ENCODE measurements around the gene CBX5. TPM values are rescaled to one million over a fixed set of nuclear protein-coding genes. Genes with fewer than 3 reads are reported as not detected.

The CBX5 gene
- total and polyA plus RNA-seq, 2 donors (not counting 1 experiment from before 2014, with no cell fraction given) = 27.7 to 64.0 TPM

- no peaks in the 10 kb centered on the region for H4K20me1 ChIP-seq (ENCODE audit: control insufficient read depth, extremely low read depth, insufficient read depth, low read length)
- H3K4me3 ChIP-seq (replicated peaks in 1 of 4; ENCODE audit: control extremely low read depth in 1 of 4, insufficient read depth in 1 of 4, low read depth in 3 of 4, low read length in 4 of 4) = peak overlapping the region in 3 of 4 experiments; percentile 9 to 36 (median 9)
- H2AFZ ChIP-seq (ENCODE audit: low read length) = peak overlapping the region; percentile 19
- peaks cover 2% of the 10 kb centered on the region for H3K4me1 ChIP-seq (ENCODE audit: control insufficient read depth, extremely low read depth, insufficient read depth, low read length)
- no peaks in the 10 kb centered on the region for H3K79me2 ChIP-seq (ENCODE audit: control insufficient read depth, insufficient read depth, low read length)
- peaks cover 9% of the 10 kb centered on the region for H3K27me3 ChIP-seq (ENCODE audit: control insufficient read depth, insufficient read depth, low read length)
- TF ChIP-seq EZH2 (IDR thresholded peaks at IDR 0.05; ENCODE audit: low read length, missing control alignments) (no peak), CTCF (conservative IDR thresholded peaks at IDR 0.05 in 1 of 2, IDR thresholded peaks at IDR 0.05 in 1 of 2; ENCODE audit: low read depth in 1 of 2, low read length in 2 of 2) (peak; percentile 84)
- peak overlapping the region; percentile 77 for H3K4me2 ChIP-seq (ENCODE audit: extremely low read depth, insufficient read depth, low read length)
- H3K27ac ChIP-seq (ENCODE audit: insufficient read depth, low read length) = no peak overlapping the region
- H3K9me3 ChIP-seq (ENCODE audit: control insufficient read depth, insufficient read depth, low read depth, low read length) = no peaks in the 10 kb centered on the region
- peak; percentile 78 to 87 for DNase-seq (ENCODE audit: low read depth in 2 of 2)
- H3K9ac ChIP-seq (ENCODE audit: insufficient read depth, low read length) = no peak overlapping the region
- H3K36me3 ChIP-seq (ENCODE audit: control insufficient read depth, insufficient read depth, low read length) = no peaks in the 10 kb centered on the region
Measured at GRCh38 chr12:54214553-54215406, 65.1 kb downstream of the CBX5 start.

- Histone ChIP-seq H4K20me1 (ENCODE audit: control insufficient read depth, extremely low read depth, insufficient read depth, low read length) (no peaks in the 10 kb centered on the region), H3K36me3 (ENCODE audit: control insufficient read depth, insufficient read depth, low read length) (no peaks in the 10 kb centered on the region), H3K9me3 (ENCODE audit: control insufficient read depth, insufficient read depth, low read depth, low read length) (no peaks in the 10 kb centered on the region), H3K4me3 (replicated peaks in 1 of 4; ENCODE audit: control extremely low read depth in 1 of 4, insufficient read depth in 1 of 4, low read depth in 3 of 4, low read length in 4 of 4) (no peak overlapping the region), H3K27me3 (ENCODE audit: control insufficient read depth, insufficient read depth, low read length) (peaks cover 9% of the 10 kb centered on the region), H2AFZ (ENCODE audit: low read length) (no peak overlapping the region), H3K4me2 (ENCODE audit: extremely low read depth, insufficient read depth, low read length) (no peak overlapping the region), H3K27ac (ENCODE audit: insufficient read depth, low read length) (no peak overlapping the region), H3K79me2 (ENCODE audit: control insufficient read depth, insufficient read depth, low read length) (no peaks in the 10 kb centered on the region), H3K9ac (ENCODE audit: insufficient read depth, low read length) (no peak overlapping the region), H3K4me1 (ENCODE audit: control insufficient read depth, extremely low read depth, insufficient read depth, low read length) (peaks cover 2% of the 10 kb centered on the region)
- no peak for TF ChIP-seq EZH2 (IDR thresholded peaks at IDR 0.05; ENCODE audit: low read length, missing control alignments)
- no peak for TF ChIP-seq CTCF (conservative IDR thresholded peaks at IDR 0.05 in 1 of 2, IDR thresholded peaks at IDR 0.05 in 1 of 2; ENCODE audit: low read depth in 1 of 2, low read length in 2 of 2)
- DNase-seq (ENCODE audit: low read depth in 2 of 2) = no peak
Measured at GRCh38 chr12:54213079-54213478, 66.8 kb downstream of the CBX5 start.

DNA sequence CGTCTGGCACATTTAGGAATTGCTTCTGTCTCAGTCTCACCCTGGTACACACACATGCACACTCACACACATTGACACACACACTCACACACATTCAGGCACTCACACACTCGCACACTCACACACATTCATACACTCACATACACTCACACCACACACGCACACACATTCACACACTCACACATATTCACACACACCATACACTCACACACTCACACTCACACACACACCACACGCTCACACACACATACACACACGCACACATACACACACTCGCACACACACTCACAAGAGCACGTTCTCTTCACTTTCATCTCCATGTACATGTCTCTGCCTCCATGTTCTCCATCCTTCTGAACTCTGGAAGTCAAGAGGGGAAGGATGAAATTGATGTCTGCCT, 68.0 kb downstream of the CBX5 start:
- TF ChIP-seq CTCF (conservative IDR thresholded peaks at IDR 0.05 in 1 of 2, IDR thresholded peaks at IDR 0.05 in 1 of 2; ENCODE audit: low read depth in 1 of 2, low read length in 2 of 2) (no peak), EZH2 (IDR thresholded peaks at IDR 0.05; ENCODE audit: low read length, missing control alignments) (peak; percentile 51)
- Histone ChIP-seq H3K27me3 (ENCODE audit: control insufficient read depth, insufficient read depth, low read length) (peaks cover 11% of the 10 kb centered on the region), H2AFZ (ENCODE audit: low read length) (no peak overlapping the region), H3K9ac (ENCODE audit: insufficient read depth, low read length) (no peak overlapping the region), H3K27ac (ENCODE audit: insufficient read depth, low read length) (no peak overlapping the region), H3K4me2 (ENCODE audit: extremely low read depth, insufficient read depth, low read length) (no peak overlapping the region), H4K20me1 (ENCODE audit: control insufficient read depth, extremely low read depth, insufficient read depth, low read length) (no peaks in the 10 kb centered on the region), H3K4me3 (replicated peaks in 1 of 4; ENCODE audit: control extremely low read depth in 1 of 4, insufficient read depth in 1 of 4, low read depth in 3 of 4, low read length in 4 of 4) (no peak overlapping the region), H3K36me3 (ENCODE audit: control insufficient read depth, insufficient read depth, low read length) (no peaks in the 10 kb centered on the region), H3K4me1 (ENCODE audit: control insufficient read depth, extremely low read depth, insufficient read depth, low read length) (no peaks in the 10 kb centered on the region), H3K9me3 (ENCODE audit: control insufficient read depth, insufficient read depth, low read depth, low read length) (no peaks in the 10 kb centered on the region), H3K79me2 (ENCODE audit: control insufficient read depth, insufficient read depth, low read length) (no peaks in the 10 kb centered on the region)
- DNase-seq (ENCODE audit: low read depth in 2 of 2) = no peak
